Panc1 (cell line): Measurements from ENCODE around the gene ALDH2.

Experiments
- CTCF ChIP-seq: fragments of 450-650 bp; IDR thresholded peaks from 2 replicates; pipeline ENCODE4 v1.5.1; 2017; ENCODE audit warnings: mild to moderate bottlenecking
- REST ChIP-seq, 2 experiments: IDR thresholded peaks; 2 replicates each; pipeline ENCODE4 v1.6.1; 2011 to 2012; ENCODE audit warnings: low read depth in 2 of 2, control low read depth in 1 of 2, low read length in 1 of 2, mild to moderate bottlenecking in 1 of 2, moderate library complexity in 1 of 2; ENCODE audit not compliant: insufficient read depth in 1 of 2
- SIN3A ChIP-seq: IDR thresholded peaks from 2 replicates; pipeline ENCODE4 v1.6.1; 2012; ENCODE audit warnings: low read depth, mild to moderate bottlenecking, low read length, moderate library complexity, borderline replicate concordance; ENCODE audit not compliant: insufficient read depth

DNA sequence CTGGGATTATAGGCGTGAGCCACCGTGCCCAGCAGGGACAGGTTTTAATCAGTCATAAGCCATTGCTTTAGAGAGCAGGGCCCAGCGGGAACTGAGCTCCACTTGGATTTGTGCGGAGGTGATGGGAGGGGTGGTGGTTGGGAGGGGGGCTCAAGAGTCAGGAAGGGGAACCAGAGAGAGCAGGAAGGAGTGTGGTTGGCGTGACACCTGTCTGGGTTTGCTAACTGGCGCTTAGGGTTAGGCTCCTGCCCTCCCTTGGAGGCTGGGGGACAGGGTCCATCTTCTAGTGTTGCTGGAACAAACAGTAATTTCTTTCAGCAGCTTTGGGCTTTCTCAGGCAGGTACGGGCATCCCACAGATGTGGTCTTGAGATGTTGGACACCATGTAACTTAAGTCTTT, 7.5 kb upstream of the ALDH2 start:
- no peak for TF ChIP-seq CTCF
- no peak for TF ChIP-seq REST (IDR thresholded peaks at IDR 0.05; ENCODE audit: insufficient read depth in 1 of 2, low read depth in 2 of 2, low read length in 1 of 2)
- no peak for TF ChIP-seq SIN3A
